ENCODE data around the gene TENM4. TPM values are rescaled to one million over a fixed set of nuclear protein-coding genes. Genes with fewer than 3 reads are reported as not detected.

Gene TENM4
- total and polyA plus RNA-seq, 4 donors, result 0.02 to 0.33 (median 0.14) TPM

GRCh38 chr11:78914503-78914902 lies 526.3 kb downstream of the TENM4 start:
- no peak overlapping the region for H3K27ac ChIP-seq (ENCODE audit: low read depth in 1 of 2, low read length in 2 of 2)
- H3K36me3 ChIP-seq (ENCODE audit: control insufficient read depth in 4 of 4, insufficient read depth in 3 of 4, low read depth in 1 of 4, low read length in 3 of 4), result no peaks in the 10 kb centered on the region
- no peaks in the 10 kb centered on the region for H3K4me1 ChIP-seq (ENCODE audit: control insufficient read depth in 4 of 4, insufficient read depth in 4 of 4, low read length in 3 of 4)
- 3% methylated on average over 1 of the region's 1 CpG for WGBS
- H3K9me3 ChIP-seq (ENCODE audit: control insufficient read depth in 4 of 4, low read length in 3 of 4), result peaks cover 0 to 2% (median 0%) of the 10 kb centered on the region in 4 donors
- DNase-seq (ENCODE audit: low spot score), result no peak
- no peak overlapping the region for H3K4me3 ChIP-seq (ENCODE audit: low read depth in 1 of 3, low read length in 3 of 3)
- H3K9ac ChIP-seq (ENCODE audit: low read depth in 1 of 2, low read length in 2 of 2), result no peak overlapping the region
- peaks cover 0 to 1% (median 0%) of the 10 kb centered on the region in 4 donors for H3K27me3 ChIP-seq (ENCODE audit: control insufficient read depth in 4 of 4, insufficient read depth in 4 of 4, low read length in 3 of 4)
- TF ChIP-seq NR2F2 (IDR thresholded peaks at IDR 0.05), result no peak
- no peak for TF ChIP-seq SP1 (IDR thresholded peaks at IDR 0.05)
- TF ChIP-seq HNF4G (IDR thresholded peaks at IDR 0.05), result no peak
- TF ChIP-seq TAF1 (conservative IDR thresholded peaks at IDR 0.05), result no peak
- TF ChIP-seq RXRA (IDR thresholded peaks at IDR 0.05), result no peak
- no peak for TF ChIP-seq CTCF (IDR thresholded peaks at IDR 0.05; ENCODE audit: low read depth, low read length, missing input control)
- no peak for TF ChIP-seq RAD21 (IDR thresholded peaks at IDR 0.05)
- TF ChIP-seq, protein P1, sequence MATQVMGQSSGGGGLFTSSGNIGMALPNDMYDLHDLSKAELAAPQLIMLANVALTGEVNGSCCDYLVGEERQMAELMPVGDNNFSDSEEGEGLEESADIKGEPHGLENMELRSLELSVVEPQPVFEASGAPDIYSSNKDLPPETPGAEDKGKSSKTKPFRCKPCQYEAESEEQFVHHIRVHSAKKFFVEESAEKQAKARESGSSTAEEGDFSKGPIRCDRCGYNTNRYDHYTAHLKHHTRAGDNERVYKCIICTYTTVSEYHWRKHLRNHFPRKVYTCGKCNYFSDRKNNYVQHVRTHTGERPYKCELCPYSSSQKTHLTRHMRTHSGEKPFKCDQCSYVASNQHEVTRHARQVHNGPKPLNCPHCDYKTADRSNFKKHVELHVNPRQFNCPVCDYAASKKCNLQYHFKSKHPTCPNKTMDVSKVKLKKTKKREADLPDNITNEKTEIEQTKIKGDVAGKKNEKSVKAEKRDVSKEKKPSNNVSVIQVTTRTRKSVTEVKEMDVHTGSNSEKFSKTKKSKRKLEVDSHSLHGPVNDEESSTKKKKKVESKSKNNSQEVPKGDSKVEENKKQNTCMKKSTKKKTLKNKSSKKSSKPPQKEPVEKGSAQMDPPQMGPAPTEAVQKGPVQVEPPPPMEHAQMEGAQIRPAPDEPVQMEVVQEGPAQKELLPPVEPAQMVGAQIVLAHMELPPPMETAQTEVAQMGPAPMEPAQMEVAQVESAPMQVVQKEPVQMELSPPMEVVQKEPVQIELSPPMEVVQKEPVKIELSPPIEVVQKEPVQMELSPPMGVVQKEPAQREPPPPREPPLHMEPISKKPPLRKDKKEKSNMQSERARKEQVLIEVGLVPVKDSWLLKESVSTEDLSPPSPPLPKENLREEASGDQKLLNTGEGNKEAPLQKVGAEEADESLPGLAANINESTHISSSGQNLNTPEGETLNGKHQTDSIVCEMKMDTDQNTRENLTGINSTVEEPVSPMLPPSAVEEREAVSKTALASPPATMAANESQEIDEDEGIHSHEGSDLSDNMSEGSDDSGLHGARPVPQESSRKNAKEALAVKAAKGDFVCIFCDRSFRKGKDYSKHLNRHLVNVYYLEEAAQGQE (IDR thresholded peaks at IDR 0.05), result no peak
- TF ChIP-seq HNF4A (conservative IDR thresholded peaks at IDR 0.05), result no peak
- TF ChIP-seq, protein P2, sequence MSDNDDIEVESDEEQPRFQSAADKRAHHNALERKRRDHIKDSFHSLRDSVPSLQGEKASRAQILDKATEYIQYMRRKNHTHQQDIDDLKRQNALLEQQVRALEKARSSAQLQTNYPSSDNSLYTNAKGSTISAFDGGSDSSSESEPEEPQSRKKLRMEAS (IDR thresholded peaks at IDR 0.05), result no peak
- TF ChIP-seq EGR1 (IDR thresholded peaks at IDR 0.05; ENCODE audit: low read depth in 2 of 2), result no peak
- no peak for TF ChIP-seq JUND (IDR thresholded peaks at IDR 0.05)
- no peak for TF ChIP-seq GABPA (IDR thresholded peaks at IDR 0.05 in 1 of 2, conservative IDR thresholded peaks at IDR 0.05 in 1 of 2)
- TF ChIP-seq FOXA1 (IDR thresholded peaks at IDR 0.05), result no peak
- TF ChIP-seq ATF3 (IDR thresholded peaks at IDR 0.05), result no peak
- TF ChIP-seq, protein P3, sequence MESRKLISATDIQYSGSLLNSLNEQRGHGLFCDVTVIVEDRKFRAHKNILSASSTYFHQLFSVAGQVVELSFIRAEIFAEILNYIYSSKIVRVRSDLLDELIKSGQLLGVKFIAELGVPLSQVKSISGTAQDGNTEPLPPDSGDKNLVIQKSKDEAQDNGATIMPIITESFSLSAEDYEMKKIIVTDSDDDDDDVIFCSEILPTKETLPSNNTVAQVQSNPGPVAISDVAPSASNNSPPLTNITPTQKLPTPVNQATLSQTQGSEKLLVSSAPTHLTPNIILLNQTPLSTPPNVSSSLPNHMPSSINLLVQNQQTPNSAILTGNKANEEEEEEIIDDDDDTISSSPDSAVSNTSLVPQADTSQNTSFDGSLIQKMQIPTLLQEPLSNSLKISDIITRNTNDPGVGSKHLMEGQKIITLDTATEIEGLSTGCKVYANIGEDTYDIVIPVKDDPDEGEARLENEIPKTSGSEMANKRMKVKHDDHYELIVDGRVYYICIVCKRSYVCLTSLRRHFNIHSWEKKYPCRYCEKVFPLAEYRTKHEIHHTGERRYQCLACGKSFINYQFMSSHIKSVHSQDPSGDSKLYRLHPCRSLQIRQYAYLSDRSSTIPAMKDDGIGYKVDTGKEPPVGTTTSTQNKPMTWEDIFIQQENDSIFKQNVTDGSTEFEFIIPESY (IDR thresholded peaks at IDR 0.05), result no peak

DNA sequence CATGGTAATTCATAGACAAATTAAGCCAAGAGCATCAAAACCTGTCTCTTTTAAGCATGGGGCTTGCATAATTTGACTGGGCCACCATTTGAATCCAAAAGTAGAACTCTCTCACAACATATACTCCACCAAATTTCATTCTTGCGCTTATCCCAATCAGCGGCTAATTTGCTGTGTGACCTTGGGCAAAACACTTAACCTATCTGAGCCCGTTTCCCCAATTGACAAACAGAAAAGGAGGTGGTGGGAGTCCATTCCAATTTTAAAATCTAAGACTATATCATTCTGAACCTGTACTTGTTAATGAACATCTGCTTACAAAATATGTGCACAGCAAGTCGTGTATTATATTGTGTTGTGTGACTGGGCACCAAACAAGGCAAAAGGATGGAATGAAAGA lies 528.1 kb downstream of the TENM4 start:
- 89% methylated on average over 4 of the region's 4 CpGs for WGBS
- no peak overlapping the region for H3K4me3 ChIP-seq (ENCODE audit: low read depth in 1 of 3, low read length in 3 of 3)
- no peak for TF ChIP-seq FOXA2 (IDR thresholded peaks at IDR 0.05)
- no peak for TF ChIP-seq TAF1 (conservative IDR thresholded peaks at IDR 0.05)
- TF ChIP-seq HNF4G (IDR thresholded peaks at IDR 0.05), result no peak
- TF ChIP-seq GABPA (IDR thresholded peaks at IDR 0.05 in 1 of 2, conservative IDR thresholded peaks at IDR 0.05 in 1 of 2), result no peak
- TF ChIP-seq, protein P2 (IDR thresholded peaks at IDR 0.05), result no peak
- TF ChIP-seq SP1 (IDR thresholded peaks at IDR 0.05), result no peak
- TF ChIP-seq, protein P3 (IDR thresholded peaks at IDR 0.05), result no peak
- no peak for TF ChIP-seq RAD21 (IDR thresholded peaks at IDR 0.05)
- no peak for TF ChIP-seq YY1 (IDR thresholded peaks at IDR 0.05)
- TF ChIP-seq RXRA (IDR thresholded peaks at IDR 0.05), result no peak

More for the DNA sequence above, 528.1 kb downstream of the TENM4 start:
- DNase-seq (ENCODE audit: low spot score), result no peak
- no peak overlapping the region for H3K9ac ChIP-seq (ENCODE audit: low read depth in 1 of 2, low read length in 2 of 2)
- no peaks in the 10 kb centered on the region for H3K27me3 ChIP-seq (ENCODE audit: control insufficient read depth in 4 of 4, insufficient read depth in 4 of 4, low read length in 3 of 4)
- no peaks in the 10 kb centered on the region for H3K36me3 ChIP-seq (ENCODE audit: control insufficient read depth in 4 of 4, insufficient read depth in 3 of 4, low read depth in 1 of 4, low read length in 3 of 4)
- peaks cover 0 to 2% (median 0%) of the 10 kb centered on the region in 4 donors for H3K9me3 ChIP-seq (ENCODE audit: control insufficient read depth in 4 of 4, low read length in 3 of 4)
- no peaks in the 10 kb centered on the region for H3K4me1 ChIP-seq (ENCODE audit: control insufficient read depth in 4 of 4, insufficient read depth in 4 of 4, low read length in 3 of 4)
- H3K27ac ChIP-seq (ENCODE audit: low read depth in 1 of 2, low read length in 2 of 2), result no peak overlapping the region
